22Rv1 (cell line): ENCODE data around the gene TFF2.

Source experiments
- H3K27ac ChIP-seq: fragments of 450-650 bp; 2 replicates; pipeline ENCODE4 v1.5.1; 2017
- CTCF ChIP-seq: fragments of 450-650 bp; IDR thresholded peaks from 2 replicates; pipeline ENCODE4 v1.5.1; 2017; ENCODE audit warnings: mild to moderate bottlenecking
- ZFX ChIP-seq: fragments of 450-650 bp; IDR thresholded peaks from 2 replicates; pipeline ENCODE4 v1.6.1; 2017; ENCODE audit warnings: antibody characterized with exemption, borderline replicate concordance

The TFF2 gene

GRCh38 chr21:42337830-42338728 lies 12.7 kb downstream of the TFF2 start:
- no peak overlapping the region for H3K27ac ChIP-seq
- TF ChIP-seq ZFX = no peak
- TF ChIP-seq CTCF = peak; percentile 40

GRCh38 chr21:42337276-42337675 lies 13.5 kb downstream of the TFF2 start:
- TF ChIP-seq CTCF = no peak
- TF ChIP-seq ZFX = no peak
- H3K27ac ChIP-seq = no peak overlapping the region

GRCh38 chr21:42336054-42336453 lies 14.7 kb downstream of the TFF2 start:
- no peak overlapping the region for H3K27ac ChIP-seq
- TF ChIP-seq CTCF (no peak), ZFX (no peak)

GRCh38 chr21:42332557-42333317 lies 18.1 kb downstream of the TFF2 start:
- TF ChIP-seq CTCF = no peak
- no peak for TF ChIP-seq ZFX
- no peak overlapping the region for H3K27ac ChIP-seq

GRCh38 chr21:42331660-42332059 lies 19.1 kb downstream of the TFF2 start:
- no peak for TF ChIP-seq ZFX
- no peak for TF ChIP-seq CTCF
- no peak overlapping the region for H3K27ac ChIP-seq

- TF ChIP-seq ZFX (no peak), CTCF (no peak)
- no peak overlapping the region for H3K27ac ChIP-seq
Observed at GRCh38 chr21:42330380-42331371, 20.1 kb downstream of the TFF2 start.
